ENCODE measurements around the gene TMEM61.

DNA sequence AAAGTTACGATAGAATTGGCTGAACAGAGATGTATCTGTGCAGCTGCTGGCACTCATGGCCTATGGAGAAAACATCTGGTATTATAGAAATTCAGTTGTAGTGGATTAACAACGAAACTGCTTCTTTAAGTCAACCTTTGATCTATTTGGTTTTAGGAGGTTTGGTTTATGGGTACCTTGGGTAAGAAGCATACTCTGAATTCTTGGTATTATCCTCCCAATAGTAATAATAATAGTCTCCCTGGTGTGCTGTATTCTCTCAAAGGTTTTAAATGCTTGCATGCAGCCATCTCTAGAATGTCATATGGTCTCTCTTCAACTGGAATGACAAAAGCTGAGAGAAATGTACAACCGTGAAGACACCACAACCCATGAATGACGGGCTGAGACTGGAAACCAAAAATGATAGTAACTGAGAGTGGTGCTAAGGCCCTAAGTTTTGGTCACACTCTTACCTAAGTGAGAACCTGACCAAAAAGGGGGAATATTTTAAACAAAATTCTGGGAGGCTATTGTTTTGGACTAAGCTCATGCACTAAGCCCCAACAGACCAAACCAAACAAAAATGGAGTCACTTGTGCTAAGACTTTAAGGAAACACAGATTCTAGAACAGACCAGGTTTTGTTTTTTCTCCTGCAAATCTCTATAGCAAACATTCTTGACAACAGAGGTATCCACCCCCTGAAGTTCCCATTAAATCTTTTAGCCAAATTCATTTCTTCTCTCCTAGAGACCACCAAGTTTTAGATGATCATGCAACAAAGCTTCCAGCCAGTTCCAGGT, 17.6 kb upstream of the TMEM61 start:
- TF ChIP-seq, protein P1, sequence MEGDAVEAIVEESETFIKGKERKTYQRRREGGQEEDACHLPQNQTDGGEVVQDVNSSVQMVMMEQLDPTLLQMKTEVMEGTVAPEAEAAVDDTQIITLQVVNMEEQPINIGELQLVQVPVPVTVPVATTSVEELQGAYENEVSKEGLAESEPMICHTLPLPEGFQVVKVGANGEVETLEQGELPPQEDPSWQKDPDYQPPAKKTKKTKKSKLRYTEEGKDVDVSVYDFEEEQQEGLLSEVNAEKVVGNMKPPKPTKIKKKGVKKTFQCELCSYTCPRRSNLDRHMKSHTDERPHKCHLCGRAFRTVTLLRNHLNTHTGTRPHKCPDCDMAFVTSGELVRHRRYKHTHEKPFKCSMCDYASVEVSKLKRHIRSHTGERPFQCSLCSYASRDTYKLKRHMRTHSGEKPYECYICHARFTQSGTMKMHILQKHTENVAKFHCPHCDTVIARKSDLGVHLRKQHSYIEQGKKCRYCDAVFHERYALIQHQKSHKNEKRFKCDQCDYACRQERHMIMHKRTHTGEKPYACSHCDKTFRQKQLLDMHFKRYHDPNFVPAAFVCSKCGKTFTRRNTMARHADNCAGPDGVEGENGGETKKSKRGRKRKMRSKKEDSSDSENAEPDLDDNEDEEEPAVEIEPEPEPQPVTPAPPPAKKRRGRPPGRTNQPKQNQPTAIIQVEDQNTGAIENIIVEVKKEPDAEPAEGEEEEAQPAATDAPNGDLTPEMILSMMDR (IDR thresholded peaks at IDR 0.05; ENCODE audit: insufficient read depth, low read length, poor library complexity, severe bottlenecking) = no peak
- TF ChIP-seq EZH2phosphoT487 (conservative IDR thresholded peaks at IDR 0.05; ENCODE audit: low read length) = no peak

All from SU-DHL-6 (cell line).